ENCODE measurements around the gene PLA2G2F. TPM values are rescaled to one million over a fixed set of nuclear protein-coding genes. Genes with fewer than 3 reads are reported as not detected.

PLA2G2F gene
- total and polyA plus RNA-seq, 2 of the 8 experiments (the other 6 are each of a cell fraction or from before 2014, with no cell fraction given) = not detected

- Histone ChIP-seq H2BK20ac (ENCODE audit: low read length) (no peak overlapping the region), H3K4me3 (ENCODE audit: extremely low read depth in 1 of 4, insufficient read depth in 2 of 4, low read depth in 3 of 4, low read length in 4 of 4) (no peak overlapping the region), H2BK15ac (ENCODE audit: low read length) (no peak overlapping the region), H3K4me1 (replicated peaks in 1 of 4; ENCODE audit: control insufficient read depth in 3 of 4, insufficient read depth in 4 of 4, low read length in 3 of 4) (peaks cover 6 to 10% (median 9%) of the 10 kb centered on the region in 4 experiments; a peak in 4 of 7 replicates), H3K9me3 (ENCODE audit: insufficient read depth in 2 of 2, low read depth in 1 of 2, low read length in 1 of 2) (no peaks in the 10 kb centered on the region), H4K91ac (replicated peaks; ENCODE audit: insufficient read length, low read length) (no peak overlapping the region), H3K23me2 (ENCODE audit: low read depth, low read length) (peaks cover 4% of the 10 kb centered on the region; the same call in 1 of the 2 replicates), H3K27me3 (replicated peaks in 1 of 4; ENCODE audit: control insufficient read depth in 3 of 4, extremely low read depth in 1 of 4, insufficient read depth in 3 of 4, low read length in 3 of 4) (peaks cover 0 to 13% (median 10%) of the 10 kb centered on the region in 4 experiments; a peak in 5 of 7 replicates), H2BK5ac (ENCODE audit: low read depth, low read length) (no peak overlapping the region), H4K8ac (ENCODE audit: extremely low read depth, insufficient read depth, low read length) (no peak overlapping the region), H3K4me2 (ENCODE audit: insufficient read depth in 1 of 2, low read depth in 2 of 2, low read length in 2 of 2) (no peak overlapping the region), H2AK5ac (ENCODE audit: low read depth, low read length) (no peak overlapping the region), H3K14ac (ENCODE audit: insufficient read length) (no peak overlapping the region), H3K18ac (ENCODE audit: extremely low read depth, low read length) (no peak overlapping the region), H2BK12ac (ENCODE audit: low read depth, low read length) (no peak overlapping the region), H3K36me3 (ENCODE audit: control insufficient read depth in 2 of 4, insufficient read depth in 4 of 4, low read length in 3 of 4) (no peaks in the 10 kb centered on the region), H3K79me2 (ENCODE audit: control insufficient read depth in 1 of 2, insufficient read depth in 2 of 2, low read length in 2 of 2) (no peaks in the 10 kb centered on the region), H3K27ac (ENCODE audit: low read depth, low read length) (no peak overlapping the region), H3K56ac (replicated peaks; ENCODE audit: insufficient read length, low read depth, low read length) (no peak overlapping the region), H2AFZ (ENCODE audit: low read length) (no peak overlapping the region), H3K4ac (replicated peaks; ENCODE audit: insufficient read length, low read depth, low read length) (no peak overlapping the region), H3K79me1 (ENCODE audit: low read depth, low read length) (no peaks in the 10 kb centered on the region), H4K5ac (ENCODE audit: insufficient read length, low read depth, low read length) (no peak overlapping the region), H2BK120ac (replicated peaks; ENCODE audit: low read depth, low read length) (no peak overlapping the region), H3K23ac (ENCODE audit: insufficient read length) (no peak overlapping the region), H3K9ac (replicated peaks in 1 of 4; ENCODE audit: extremely low read depth in 1 of 4, low read depth in 3 of 4, low read length in 3 of 4) (no peak overlapping the region), H4K20me1 (replicated peaks in 1 of 2; ENCODE audit: control insufficient read depth in 1 of 2, insufficient read depth in 2 of 2, low read length in 2 of 2) (no peaks in the 10 kb centered on the region)
- CTCF ChIA-PET (ENCODE audit: partially characterized antibody) = interaction anchor here (1.0 to 4.4 kb wide), 14 partner anchors 10 to 268 kb away, joined by 3 to 31 read pairs (median 3); no protein-coding TSS in a partner anchor
- DNase-seq (ENCODE audit: low read depth in 1 of 2, low spot score in 2 of 2) = no peak
- POLR2A ChIA-PET (ENCODE audit: partially characterized antibody) = interaction anchor here (1.1 kb wide), 1 partner anchor 8 kb away, joined by 3 read pairs; no protein-coding TSS in a partner anchor
- TF ChIP-seq MAFK (IDR thresholded peaks at IDR 0.05; ENCODE audit: low read depth, low read length) (no peak), SP2 (IDR thresholded peaks at IDR 0.05; ENCODE audit: low read length) (no peak)
- no peak for FAIRE-seq
- WGBS, 2 experiments (ENCODE audit: extremely low coverage in 1 of 2, insufficient coverage in 1 of 2, insufficient read length in 1 of 2, insufficient replicate concordance in 2 of 2, low coverage in 1 of 2, low lambda C conversion rate in 2 of 2, missing lambda C conversion rate in 1 of 2) = 82% methylated on average over 4 of the region's 4 CpGs; no CpG with 5 or more reads in 1 of the 2 experiments
These were observed 48.8 kb downstream of the PLA2G2F start for GRCh38 chr1:20187813-20188454.
